Cardiac muscle cell (in vitro differentiated cells and primary cell): ENCODE measurements around the gene CDCA5. TPM values are rescaled to one million over a fixed set of nuclear protein-coding genes. Genes with fewer than 3 reads are reported as not detected.

ENCODE experiments used
- DNase-seq, 2 donors: peaks; one replicate each; pipeline versions ENCODE4 v3.0.0 to v3.0.0-alpha.2; 2010 to 2017; ENCODE audit warnings: low read depth in 1 of 2, low spot score in 1 of 2
- H3K27ac ChIP-seq: fragments of 200-600 bp; sonication (generic); 2 replicates; pipeline ENCODE4 v1.5.1; 2016
- H3K27me3 ChIP-seq: fragments of 200-600 bp; sonication (generic); 2 replicates; pipeline ENCODE4 v1.6.0; 2016; ENCODE audit warnings: control low read depth
- H3K36me3 ChIP-seq: fragments of 200-600 bp; sonication (generic); 2 replicates; pipeline ENCODE4 v1.5.1; 2016; ENCODE audit warnings: control low read depth
- H3K4me1 ChIP-seq: fragments of 200-600 bp; sonication (generic); 2 replicates; pipeline ENCODE4 v1.8.1; 2017; ENCODE audit warnings: low read depth, mild to moderate bottlenecking, mixed run types
- H3K4me3 ChIP-seq: fragments of 200-600 bp; sonication (generic); 2 replicates; pipeline ENCODE4 v1.5.1; 2016; ENCODE audit warnings: mild to moderate bottlenecking
- H3K9me3 ChIP-seq: fragments of 200-600 bp; sonication (generic); 2 replicates; pipeline ENCODE4 v1.5.1; 2017; ENCODE audit warnings: low read depth, mild to moderate bottlenecking, control low read depth
- CTCF ChIP-seq: IDR thresholded peaks from 2 replicates; pipeline ENCODE4 v1.5.1; 2012; ENCODE audit warnings: low read depth, mild to moderate bottlenecking, low read length
- polyA plus RNA-seq: library from polyadenylated mRNA; unstranded; fragments of >200 nt; fragmentation: Nextera tagmentation; extraction: Ambion mirVana; gene quantifications from 2 replicates; pipeline ENCODE4 v1.2.1, GENCODE V29; 2016
- total RNA-seq: library from RNA; depleted of rRNA; stranded (reverse); fragments of >200 nt; gene quantifications from 2 replicates; pipeline ENCODE4 v1.2.3, GENCODE V29; 2016

The CDCA5 gene
- total and polyA plus RNA-seq, 2 experiments from 2014 or later = 14.2 to 18.1 TPM

GRCh38 chr11:65103476-65103875 is 19.6 kb upstream of the CDCA5 start:
- H3K4me3 ChIP-seq = no peak overlapping the region
- H3K36me3 ChIP-seq = peaks cover 2% of the 10 kb centered on the region
- H3K4me1 ChIP-seq = no peaks in the 10 kb centered on the region
- TF ChIP-seq CTCF = no peak
- no peaks in the 10 kb centered on the region for H3K9me3 ChIP-seq
- DNase-seq = no peak
- H3K27me3 ChIP-seq = no peaks in the 10 kb centered on the region
- H3K27ac ChIP-seq = no peak overlapping the region

- Histone ChIP-seq H3K36me3 (peaks cover 4% of the 10 kb centered on the region), H3K27me3 (no peaks in the 10 kb centered on the region), H3K4me3 (no peak overlapping the region), H3K27ac (no peak overlapping the region), H3K9me3 (no peaks in the 10 kb centered on the region), H3K4me1 (no peaks in the 10 kb centered on the region)
- no peak for TF ChIP-seq CTCF
- DNase-seq = peak in 1 of 2 donors; percentile 39
These were observed 18.6 kb upstream of the CDCA5 start for GRCh38 chr11:65102142-65103095.

- peak in 1 of 2 donors; percentile 80 for DNase-seq
- H3K9me3 ChIP-seq = no peaks in the 10 kb centered on the region
- peak; percentile 16 for TF ChIP-seq CTCF
- H3K4me1 ChIP-seq = peaks cover 5% of the 10 kb centered on the region
- no peaks in the 10 kb centered on the region for H3K27me3 ChIP-seq
- H3K36me3 ChIP-seq = peaks cover 4% of the 10 kb centered on the region
- H3K4me3 ChIP-seq = no peak overlapping the region
- H3K27ac ChIP-seq = no peak overlapping the region
These were observed 17.0 kb upstream of the CDCA5 start for GRCh38 chr11:65100674-65101350.

- Histone ChIP-seq H3K4me3 (peak overlapping the region; percentile 91), H3K27ac (peak overlapping the region; percentile 90), H3K9me3 (no peaks in the 10 kb centered on the region), H3K4me1 (peaks cover 5% of the 10 kb centered on the region), H3K36me3 (peaks cover 4% of the 10 kb centered on the region), H3K27me3 (no peaks in the 10 kb centered on the region)
- no peak for DNase-seq
- TF ChIP-seq CTCF = no peak
These were observed 13.1 kb upstream of the CDCA5 start for GRCh38 chr11:65096926-65097325.

- Histone ChIP-seq H3K9me3 (no peaks in the 10 kb centered on the region), H3K27ac (peak within 1 kb of the TSS; percentile 90), H3K36me3 (peaks cover 4% of the 10 kb centered on the region), H3K27me3 (no peaks in the 10 kb centered on the region), H3K4me1 (peaks cover 5% of the 10 kb centered on the region), H3K4me3 (peak within 1 kb of the TSS; percentile 91)
- DNase-seq = peak; percentile 95
- TF ChIP-seq CTCF = no peak
These were observed 12.3 kb upstream of the CDCA5 start, which contains the start of gene VPS51 for GRCh38 chr11:65095974-65096806. Gene VPS51, plus strand, starts transcription at chr11:65096214. Its CDS starts 37 bp downstream, at chr11:65096251.
